Neuronal stem cell (in vitro differentiated cells): ENCODE measurements around the gene CHN2.

ENCODE experiments used
- DNase-seq: peaks from one replicate; pipeline ENCODE4 v3.0.0-alpha.2; 2013; ENCODE audit warnings: low spot score
- H2AFZ ChIP-seq: one replicate; pipeline ENCODE4 v1.6.1; 2013; ENCODE audit warnings: mild to moderate bottlenecking, low read length, inconsistent platforms
- H2AK5ac ChIP-seq: 2 replicates; pipeline ENCODE4 v1.6.1; 2013; ENCODE audit warnings: low read depth, mild to moderate bottlenecking, inconsistent platforms, low read length, moderate library complexity, mixed read lengths
- H2BK120ac ChIP-seq: 2 replicates; pipeline ENCODE4 v1.6.1; 2013; ENCODE audit warnings: low read depth, mild to moderate bottlenecking, inconsistent platforms, low read length, moderate library complexity, mixed read lengths
- H2BK12ac ChIP-seq: one replicate; pipeline ENCODE4 v1.6.1; 2013; ENCODE audit warnings: low read length, inconsistent platforms
- H2BK15ac ChIP-seq: 2 replicates; pipeline ENCODE4 v1.6.1; 2013; ENCODE audit warnings: mild to moderate bottlenecking, low read length, inconsistent platforms, mixed read lengths
- H2BK5ac ChIP-seq: one replicate; pipeline ENCODE4 v1.6.1; 2013; ENCODE audit warnings: inconsistent platforms, mild to moderate bottlenecking, low read length, moderate library complexity
- H3K14ac ChIP-seq: one replicate; pipeline ENCODE4 v1.6.1; 2013; ENCODE audit warnings: low read length, inconsistent platforms
- H3K18ac ChIP-seq: 2 replicates; pipeline ENCODE4 v1.6.1; 2013; ENCODE audit warnings: low read length, inconsistent platforms
- H3K23ac ChIP-seq: 2 replicates; pipeline ENCODE4 v1.6.1; 2013; ENCODE audit warnings: low read depth, mild to moderate bottlenecking, mixed read lengths, low read length, inconsistent platforms; ENCODE audit not compliant: poor library complexity
- H3K27ac ChIP-seq: replicated peaks from 3 replicates; pipeline ENCODE4 v1.5.1; 2013; ENCODE audit warnings: low read length, inconsistent platforms
- H3K27me3 ChIP-seq, 3 experiments: 2 replicates each; pipeline ENCODE4 v1.6.1; 2013; ENCODE audit warnings: low read length in 3 of 3, mild to moderate bottlenecking in 2 of 3, inconsistent platforms in 1 of 3, low read depth in 1 of 3, mixed read lengths in 1 of 3, moderate library complexity in 1 of 3; ENCODE audit not compliant: control insufficient read depth in 3 of 3, insufficient read depth in 3 of 3
- H3K36me3 ChIP-seq, 2 donors: replicated peaks in 1 of 2; 2 replicates each; pipeline ENCODE4 v1.6.1; 2013; ENCODE audit warnings: low read length in 2 of 2; ENCODE audit not compliant: control insufficient read depth in 2 of 2, insufficient read depth in 2 of 2
- H3K4ac ChIP-seq: 2 replicates; pipeline ENCODE4 v1.6.1; 2013; ENCODE audit warnings: inconsistent platforms, mild to moderate bottlenecking, low read length, moderate library complexity
- H3K4me1 ChIP-seq, 2 donors: 1 replicate in 1 of 2; 2 replicates in 1 of 2; pipeline ENCODE4 v1.6.1; 2013; ENCODE audit warnings: low read length in 2 of 2, low read depth in 1 of 2; ENCODE audit not compliant: control insufficient read depth in 2 of 2, insufficient read depth in 1 of 2
- H3K4me2 ChIP-seq: one replicate; pipeline ENCODE4 v1.6.1; 2013; ENCODE audit warnings: mild to moderate bottlenecking, low read length, inconsistent platforms; ENCODE audit not compliant: insufficient read depth, poor library complexity, severe bottlenecking
- H3K4me3 ChIP-seq, 2 donors: 2 replicates each; pipeline ENCODE4 v1.5.1; 2013; ENCODE audit warnings: low read length in 2 of 2, mild to moderate bottlenecking in 2 of 2, inconsistent platforms in 1 of 2, moderate library complexity in 1 of 2
- H3K79me1 ChIP-seq: one replicate; pipeline ENCODE4 v1.6.1; 2013; ENCODE audit warnings: low read depth, mild to moderate bottlenecking, inconsistent platforms, low read length, moderate library complexity
- H3K9ac ChIP-seq: one replicate; pipeline ENCODE4 v1.6.1; 2013; ENCODE audit warnings: mild to moderate bottlenecking, low read depth, low read length, inconsistent platforms; ENCODE audit not compliant: poor library complexity
- H3K9me3 ChIP-seq, 2 donors: replicated peaks in 1 of 2; 2 replicates each; pipeline versions ENCODE3 to v1.6.1; 2013; ENCODE audit warnings: low read length in 2 of 2, mild to moderate bottlenecking in 2 of 2, inconsistent platforms in 1 of 2, low read depth in 1 of 2, mixed read lengths in 1 of 2, moderate library complexity in 1 of 2; ENCODE audit not compliant: control insufficient read depth in 2 of 2, insufficient read depth in 1 of 2
- H4K8ac ChIP-seq: one replicate; pipeline ENCODE4 v1.6.1; 2013; ENCODE audit warnings: low read depth, mild to moderate bottlenecking, inconsistent platforms, low read length, moderate library complexity
- H4K91ac ChIP-seq: one replicate; pipeline ENCODE4 v1.6.1; 2013; ENCODE audit warnings: low read length, low read depth, mild to moderate bottlenecking, inconsistent platforms; ENCODE audit not compliant: poor library complexity
- WGBS, 2 donors: extraction: QIAGEN DNeasy Blood & Tissue Kit; methylation state at CpG; one replicate each; pipeline ENCODE4 v1.1.7; 2013; ENCODE audit warnings: missing lambda C conversion rate in 2 of 2, mixed read lengths in 1 of 2; ENCODE audit not compliant: insufficient read length in 2 of 2, insufficient replicate concordance in 1 of 2; ENCODE audit errors: extremely low coverage in 2 of 2; 5-methylcytosine and 5-hydroxymethylcytosine counted together

The CHN2 gene

GRCh38 chr7:29432721-29433120, 238.1 kb downstream of the CHN2 start:
- no peak overlapping the region for H3K4ac ChIP-seq

GRCh38 chr7:29434380-29434768, 239.8 kb downstream of the CHN2 start:
- no peak overlapping the region for H4K8ac ChIP-seq
- H2AFZ ChIP-seq = no peak overlapping the region
- H3K9ac ChIP-seq = no peak overlapping the region
- H3K18ac ChIP-seq = no peak overlapping the region
- no peak overlapping the region for H3K4me3 ChIP-seq
- no peak overlapping the region for H2BK120ac ChIP-seq
- no peak overlapping the region for H3K4ac ChIP-seq
- no peak overlapping the region for H3K27ac ChIP-seq
- H3K4me2 ChIP-seq = no peak overlapping the region
- H4K91ac ChIP-seq = no peak overlapping the region
- no peaks in the 10 kb centered on the region for H3K9me3 ChIP-seq
- H2BK15ac ChIP-seq = no peak overlapping the region
- H2AK5ac ChIP-seq = no peak overlapping the region
- no peak overlapping the region for H3K23ac ChIP-seq
- no peak overlapping the region for H2BK12ac ChIP-seq
- H3K36me3 ChIP-seq = no peaks in the 10 kb centered on the region
- no peaks in the 10 kb centered on the region for H3K79me1 ChIP-seq
- no CpG with 5 or more reads among the region's 2 CpGs for WGBS, 2 donors
- no peak overlapping the region for H2BK5ac ChIP-seq
- no peak for DNase-seq
- no peak overlapping the region for H3K14ac ChIP-seq
- H3K4me1 ChIP-seq = peaks cover 0 to 2% of the 10 kb centered on the region in 2 donors
- peaks cover 0 to 7% (median 3%) of the 10 kb centered on the region in 3 experiments for H3K27me3 ChIP-seq

More at GRCh38 chr7:29432721-29433120, 238.1 kb downstream of the CHN2 start:
- H3K27me3 ChIP-seq = peaks cover 0 to 7% (median 0%) of the 10 kb centered on the region in 3 experiments
- H3K18ac ChIP-seq = no peak overlapping the region
- no peak overlapping the region for H2BK15ac ChIP-seq
- no peaks in the 10 kb centered on the region for H3K79me1 ChIP-seq
- WGBS, 2 donors = no CpG with 5 or more reads among the region's 7 CpGs
- no peak overlapping the region for H3K27ac ChIP-seq
- no peak overlapping the region for H2BK120ac ChIP-seq
- no peak overlapping the region for H4K8ac ChIP-seq
- H2BK5ac ChIP-seq = no peak overlapping the region
- H3K36me3 ChIP-seq = no peaks in the 10 kb centered on the region
- no peak overlapping the region for H3K23ac ChIP-seq
- H3K4me1 ChIP-seq = peaks cover 0 to 2% of the 10 kb centered on the region in 2 donors
- no peak overlapping the region for H3K14ac ChIP-seq
- DNase-seq = no peak
- H4K91ac ChIP-seq = no peak overlapping the region
- no peak overlapping the region for H2AFZ ChIP-seq
- no peaks in the 10 kb centered on the region for H3K9me3 ChIP-seq
- H3K4me2 ChIP-seq = no peak overlapping the region
- no peak overlapping the region for H3K4me3 ChIP-seq
- no peak overlapping the region for H2AK5ac ChIP-seq
- H2BK12ac ChIP-seq = no peak overlapping the region
- H3K9ac ChIP-seq = no peak overlapping the region

DNA sequence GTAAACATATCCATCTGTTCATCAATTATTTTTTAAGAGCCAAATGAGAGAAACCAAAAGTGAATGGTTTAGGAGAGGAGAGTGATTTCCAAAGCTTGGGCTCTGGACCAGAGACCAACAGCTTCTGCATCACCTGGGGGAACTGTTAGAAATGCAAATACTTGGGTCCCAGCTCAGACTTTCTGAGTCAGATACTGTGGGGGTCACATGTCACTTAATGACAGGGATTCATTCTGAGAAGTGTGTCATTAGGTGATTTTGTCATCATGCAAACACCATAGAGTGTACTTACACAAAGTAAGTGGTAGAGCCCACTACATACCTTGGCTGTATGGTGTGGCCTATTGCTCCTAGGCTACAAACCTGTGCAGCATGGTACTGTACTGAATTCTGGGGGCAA, 240.6 kb downstream of the CHN2 start:
- no peak overlapping the region for H2BK12ac ChIP-seq

GRCh38 chr7:29435902-29436301, 241.3 kb downstream of the CHN2 start:
- no peak overlapping the region for H2AK5ac ChIP-seq
- no peak overlapping the region for H2BK15ac ChIP-seq
- H3K27me3 ChIP-seq = peaks cover 0 to 7% (median 4%) of the 10 kb centered on the region in 3 experiments
- H2BK12ac ChIP-seq = no peak overlapping the region
- H3K4me3 ChIP-seq = no peak overlapping the region
- no peak overlapping the region for H2AFZ ChIP-seq
- no peak overlapping the region for H3K23ac ChIP-seq
- DNase-seq = no peak
- H4K8ac ChIP-seq = no peak overlapping the region
- no peak overlapping the region for H2BK5ac ChIP-seq
- H3K14ac ChIP-seq = no peak overlapping the region
- H3K36me3 ChIP-seq = no peaks in the 10 kb centered on the region
- no peak overlapping the region for H3K9ac ChIP-seq
- no peak overlapping the region for H3K4ac ChIP-seq
- H3K79me1 ChIP-seq = no peaks in the 10 kb centered on the region
- no CpG with 5 or more reads among the region's 3 CpGs for WGBS, 2 donors
- H3K27ac ChIP-seq = no peak overlapping the region
- H3K4me1 ChIP-seq = peaks cover 0 to 2% of the 10 kb centered on the region in 2 donors
- H2BK120ac ChIP-seq = no peak overlapping the region
- H3K4me2 ChIP-seq = no peak overlapping the region
- H3K9me3 ChIP-seq = no peaks in the 10 kb centered on the region
- no peak overlapping the region for H3K18ac ChIP-seq
- no peak overlapping the region for H4K91ac ChIP-seq

More for the DNA sequence above, 240.6 kb downstream of the CHN2 start:
- Histone ChIP-seq H2AK5ac (no peak overlapping the region), H3K4me3 (no peak overlapping the region), H3K18ac (no peak overlapping the region), H2BK120ac (no peak overlapping the region), H4K8ac (no peak overlapping the region), H3K9me3 (no peaks in the 10 kb centered on the region), H3K9ac (no peak overlapping the region), H2BK5ac (no peak overlapping the region), H2BK15ac (no peak overlapping the region), H3K27ac (no peak overlapping the region), H3K4me2 (no peak overlapping the region), H3K4ac (no peak overlapping the region), H3K27me3 (peaks cover 0 to 7% (median 4%) of the 10 kb centered on the region in 3 experiments), H3K4me1 (peaks cover 0 to 2% of the 10 kb centered on the region in 2 donors), H3K36me3 (no peaks in the 10 kb centered on the region), H4K91ac (no peak overlapping the region), H3K14ac (no peak overlapping the region), H2AFZ (no peak overlapping the region), H3K23ac (no peak overlapping the region), H3K79me1 (no peaks in the 10 kb centered on the region)
- no peak for DNase-seq
